ENCODE results near the gene LAMC3. TPM values are rescaled to one million over a fixed set of nuclear protein-coding genes. Genes with fewer than 3 reads are reported as not detected.

Gene LAMC3
- total RNA-seq, 2 donors from 2014 or later, result 0.55 to 156 TPM

GRCh38 chr9:131024978-131025868, 16.2 kb downstream of the LAMC3 start:
- intact Hi-C loops (cut with DNase I), result no loop called here
- no peak for TF ChIP-seq POLR2A (IDR thresholded peaks at IDR 0.05)
- TF ChIP-seq POLR2AphosphoS5 (IDR thresholded peaks at IDR 0.05), result no peak
- TF ChIP-seq, protein P1, sequence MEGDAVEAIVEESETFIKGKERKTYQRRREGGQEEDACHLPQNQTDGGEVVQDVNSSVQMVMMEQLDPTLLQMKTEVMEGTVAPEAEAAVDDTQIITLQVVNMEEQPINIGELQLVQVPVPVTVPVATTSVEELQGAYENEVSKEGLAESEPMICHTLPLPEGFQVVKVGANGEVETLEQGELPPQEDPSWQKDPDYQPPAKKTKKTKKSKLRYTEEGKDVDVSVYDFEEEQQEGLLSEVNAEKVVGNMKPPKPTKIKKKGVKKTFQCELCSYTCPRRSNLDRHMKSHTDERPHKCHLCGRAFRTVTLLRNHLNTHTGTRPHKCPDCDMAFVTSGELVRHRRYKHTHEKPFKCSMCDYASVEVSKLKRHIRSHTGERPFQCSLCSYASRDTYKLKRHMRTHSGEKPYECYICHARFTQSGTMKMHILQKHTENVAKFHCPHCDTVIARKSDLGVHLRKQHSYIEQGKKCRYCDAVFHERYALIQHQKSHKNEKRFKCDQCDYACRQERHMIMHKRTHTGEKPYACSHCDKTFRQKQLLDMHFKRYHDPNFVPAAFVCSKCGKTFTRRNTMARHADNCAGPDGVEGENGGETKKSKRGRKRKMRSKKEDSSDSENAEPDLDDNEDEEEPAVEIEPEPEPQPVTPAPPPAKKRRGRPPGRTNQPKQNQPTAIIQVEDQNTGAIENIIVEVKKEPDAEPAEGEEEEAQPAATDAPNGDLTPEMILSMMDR (IDR thresholded peaks at IDR 0.05), result no peak
- Histone ChIP-seq H3K36me3 (no peaks in the 10 kb centered on the region), H3K9me3 (no peaks in the 10 kb centered on the region), H3K27me3 (replicated peaks; ENCODE audit: insufficient read depth) (no peaks in the 10 kb centered on the region), H3K4me3 (no peak overlapping the region), H3K4me1 (replicated peaks) (no peaks in the 10 kb centered on the region), H3K27ac (no peak overlapping the region)
- WGBS, result 86% methylated on average over 15 of the region's 15 CpGs
- DNase-seq (ENCODE audit: low spot score), result no peak

DNA sequence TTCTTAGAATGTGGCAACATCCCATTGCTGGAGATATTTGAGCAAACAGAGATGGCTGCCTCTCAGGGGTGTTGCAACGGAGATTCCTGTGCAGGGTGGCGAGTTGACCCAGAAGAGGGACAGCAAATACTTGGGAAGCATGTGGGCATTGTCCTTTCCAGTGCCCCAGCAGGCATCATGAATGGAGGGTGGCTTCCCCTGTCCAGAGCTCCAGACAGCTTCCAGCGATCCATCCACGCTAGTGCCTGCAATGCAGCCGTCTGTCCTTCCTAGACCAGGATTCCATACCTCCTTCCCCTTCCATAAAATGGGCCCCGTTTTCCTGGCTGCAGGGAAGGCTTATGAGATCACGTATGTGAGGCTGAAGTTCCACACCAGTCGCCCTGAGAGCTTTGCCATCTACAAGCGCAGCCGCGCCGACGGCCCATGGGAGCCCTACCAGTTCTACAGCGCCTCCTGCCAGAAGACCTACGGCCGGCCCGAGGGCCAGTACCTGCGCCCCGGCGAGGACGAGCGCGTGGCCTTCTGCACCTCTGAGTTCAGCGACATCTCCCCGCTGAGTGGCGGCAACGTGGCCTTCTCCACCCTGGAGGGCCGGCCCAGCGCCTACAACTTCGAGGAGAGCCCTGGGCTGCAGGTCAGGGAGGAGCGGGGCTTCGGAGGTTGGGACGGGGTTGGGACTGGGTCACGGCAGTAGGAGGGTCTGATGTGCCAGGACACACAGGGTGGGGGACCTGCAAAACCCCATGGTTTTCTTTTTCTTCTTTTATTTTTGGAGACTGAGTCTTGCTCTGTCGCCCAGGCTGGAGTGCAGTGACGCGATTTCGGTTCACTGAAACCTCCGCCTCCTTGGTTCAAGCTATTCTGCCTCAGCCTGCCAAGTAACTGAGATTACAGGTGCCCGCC, 17.2 kb downstream of the LAMC3 start:
- Histone ChIP-seq H3K27me3 (replicated peaks; ENCODE audit: insufficient read depth) (no peaks in the 10 kb centered on the region), H3K9me3 (no peaks in the 10 kb centered on the region), H3K36me3 (no peaks in the 10 kb centered on the region), H3K27ac (no peak overlapping the region), H3K4me1 (replicated peaks) (no peaks in the 10 kb centered on the region), H3K4me3 (no peak overlapping the region)
- 91% methylated on average over 40 of the region's 40 CpGs for WGBS
- intact Hi-C loops (cut with DNase I), result no loop called here
- TF ChIP-seq POLR2A (IDR thresholded peaks at IDR 0.05) (no peak), POLR2AphosphoS5 (IDR thresholded peaks at IDR 0.05) (no peak)
- TF ChIP-seq, protein P1 (IDR thresholded peaks at IDR 0.05), result no peak
- no peak for DNase-seq (ENCODE audit: low spot score)

DNA sequence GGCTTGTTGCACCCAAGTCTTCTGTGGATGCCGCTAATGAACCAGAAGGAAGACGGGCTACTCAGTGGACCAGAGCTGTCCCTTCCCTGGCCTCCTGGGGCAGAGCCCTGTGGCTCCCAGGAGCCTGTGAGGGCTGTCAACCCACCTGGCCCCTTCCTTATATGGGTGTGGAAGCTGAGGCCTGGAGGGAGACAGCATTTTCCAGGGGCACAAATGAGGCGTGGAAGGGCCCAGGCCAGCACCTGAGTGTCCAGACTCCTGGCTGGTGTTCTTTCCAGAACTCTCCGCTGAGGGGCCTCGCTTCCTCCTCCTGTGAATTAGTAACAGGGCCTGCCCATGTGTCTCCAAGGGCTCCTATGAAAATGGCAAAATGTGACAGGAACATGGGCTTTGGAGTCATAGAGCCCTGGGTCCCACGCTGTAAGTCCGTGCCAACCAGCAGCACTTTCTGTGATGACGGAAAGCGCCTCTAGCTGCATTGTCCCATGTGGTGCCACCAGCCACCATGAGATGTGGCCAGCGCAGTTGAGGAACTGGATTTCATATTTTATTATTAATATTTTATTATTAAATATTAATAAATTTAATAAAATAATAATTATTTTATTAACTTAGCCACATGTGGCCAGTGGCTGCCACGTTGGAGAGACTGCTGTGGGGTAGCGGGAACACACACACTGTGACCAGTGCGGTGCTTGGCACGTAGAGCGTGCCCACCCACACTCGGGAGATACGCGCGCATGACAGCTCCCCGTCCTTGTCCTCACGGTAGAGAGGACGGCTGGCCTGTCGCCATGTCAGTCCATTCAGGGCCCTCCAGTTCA, 18.3 kb downstream of the LAMC3 start:
- Histone ChIP-seq H3K4me1 (replicated peaks) (no peaks in the 10 kb centered on the region), H3K36me3 (no peaks in the 10 kb centered on the region), H3K27me3 (replicated peaks; ENCODE audit: insufficient read depth) (no peaks in the 10 kb centered on the region), H3K27ac (no peak overlapping the region), H3K4me3 (no peak overlapping the region), H3K9me3 (no peaks in the 10 kb centered on the region)
- no peak for DNase-seq (ENCODE audit: low spot score)
- WGBS, result 91% methylated on average over 23 of the region's 23 CpGs
- no peak for TF ChIP-seq POLR2A (IDR thresholded peaks at IDR 0.05)
- no peak for TF ChIP-seq POLR2AphosphoS5 (IDR thresholded peaks at IDR 0.05)
- TF ChIP-seq, protein P1 (IDR thresholded peaks at IDR 0.05), result no peak
- intact Hi-C loops (cut with DNase I), result no loop called here

- no peaks in the 10 kb centered on the region for H3K4me1 ChIP-seq (replicated peaks)
- no peak overlapping the region for H3K4me3 ChIP-seq
- DNase-seq (ENCODE audit: low spot score), result no peak
- 89% methylated on average over 9 of the region's 11 CpGs for WGBS
- no peaks in the 10 kb centered on the region for H3K9me3 ChIP-seq
- no peaks in the 10 kb centered on the region for H3K36me3 ChIP-seq
- intact Hi-C loops (cut with DNase I), result no loop called here
- TF ChIP-seq POLR2A (IDR thresholded peaks at IDR 0.05), result no peak
- no peak for TF ChIP-seq POLR2AphosphoS5 (IDR thresholded peaks at IDR 0.05)
- TF ChIP-seq, protein P1 (IDR thresholded peaks at IDR 0.05), result no peak
- H3K27me3 ChIP-seq (replicated peaks; ENCODE audit: insufficient read depth), result no peaks in the 10 kb centered on the region
- no peak overlapping the region for H3K27ac ChIP-seq
Observed at GRCh38 chr9:131027872-131028179, 18.9 kb downstream of the LAMC3 start.

All from prostate gland (tissue), 2 donors.